Right lung (tissue), 5 donors: Measurements from ENCODE around the gene ITGAD. TPM values are rescaled to one million over a fixed set of nuclear protein-coding genes. Genes with fewer than 3 reads are reported as not detected.

Experiments used
- DNase-seq, 2 donors: peaks; one replicate each; pipeline ENCODE4 v3.0.0-alpha.2; 2013
- polyA plus RNA-seq, 5 donors: library from polyadenylated mRNA; unstranded; fragments of 120-200 nt; gene quantifications; one replicate each; pipeline versions ENCODE4 v1.2.1 to v1.2.3, GENCODE V29; 2013; ENCODE audit warnings: inconsistent platforms in 1 of 5, low replicate concordance in 1 of 5; ENCODE audit not compliant: insufficient read length in 5 of 5, insufficient read depth in 1 of 5

The ITGAD gene
- polyA plus RNA-seq, 5 donors: 0.03 to 0.25 (median 0.04) TPM; not detected in 1

DNA sequence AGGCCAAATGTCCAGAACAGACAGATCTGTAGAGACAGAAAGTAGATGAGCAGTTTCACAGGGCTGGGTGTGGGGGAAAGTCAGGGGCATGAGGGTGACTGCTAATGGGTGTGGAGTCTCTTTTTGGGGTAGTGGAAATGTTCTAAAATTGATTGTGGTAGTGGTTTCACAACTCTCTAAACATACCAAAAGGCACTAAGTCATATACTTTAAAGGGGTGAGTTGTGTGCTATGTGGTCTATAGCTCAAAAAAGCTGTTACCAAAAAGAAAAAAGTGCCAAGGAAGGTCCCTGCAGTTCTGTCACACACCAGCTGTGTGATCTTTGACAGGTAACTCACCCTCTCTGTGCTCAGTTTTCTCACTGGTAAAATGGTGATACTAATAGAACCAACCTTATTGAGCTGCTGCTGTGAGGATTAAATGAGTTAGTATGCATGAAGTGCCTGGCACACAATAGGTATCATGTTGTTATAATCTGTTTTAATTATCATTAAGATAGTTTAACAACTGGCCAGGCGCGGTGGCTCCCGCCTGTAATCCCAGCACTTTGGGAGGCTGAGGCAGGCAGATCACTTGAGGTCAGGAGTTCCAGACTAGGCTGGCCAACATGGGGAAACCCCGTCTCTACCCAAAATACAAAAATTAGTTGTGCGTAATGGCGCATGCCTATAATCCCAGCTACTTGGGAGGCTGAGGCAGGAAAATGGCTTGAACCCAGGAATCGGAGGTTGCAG, 27.8 kb upstream of the ITGAD start:
- no peak for DNase-seq

DNA sequence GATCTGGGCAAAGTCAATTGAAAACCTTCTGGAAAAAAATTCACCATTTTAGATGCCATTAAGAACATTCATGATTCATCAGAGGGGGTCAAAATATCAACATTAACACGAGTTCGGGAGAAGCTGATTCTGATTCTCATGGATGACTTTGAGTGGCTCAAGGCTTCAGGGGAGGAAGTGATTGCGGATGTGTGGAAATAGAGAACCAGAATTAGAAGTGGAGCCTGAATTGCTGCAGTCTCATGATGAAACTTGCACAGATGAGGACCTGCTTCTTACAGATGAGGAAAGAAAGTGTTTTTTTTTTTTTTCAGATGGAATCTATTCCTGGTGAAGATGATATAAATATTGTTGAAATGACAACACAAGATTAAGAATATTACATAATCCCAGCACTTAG, 25.3 kb upstream of the ITGAD start:
- DNase-seq: no peak

DNA sequence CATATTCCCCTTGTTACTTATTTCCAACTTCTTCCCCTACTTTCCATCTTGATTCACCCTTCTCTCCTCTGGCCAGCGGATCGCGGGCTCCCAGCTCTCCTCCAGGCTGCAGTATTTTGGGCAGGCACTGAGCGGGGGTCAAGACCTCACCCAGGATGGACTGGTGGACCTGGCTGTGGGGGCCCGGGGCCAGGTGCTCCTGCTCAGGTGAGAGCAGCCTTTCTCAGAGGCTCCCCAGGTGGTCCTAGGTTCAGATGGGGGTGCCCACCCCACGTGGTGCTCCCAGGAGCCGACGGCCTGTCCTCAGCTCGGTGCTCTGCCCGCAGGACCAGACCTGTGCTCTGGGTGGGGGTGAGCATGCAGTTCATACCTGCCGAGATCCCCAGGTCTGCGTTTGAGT, 22.1 kb upstream of the ITGAD start:
- DNase-seq: no peak

DNA sequence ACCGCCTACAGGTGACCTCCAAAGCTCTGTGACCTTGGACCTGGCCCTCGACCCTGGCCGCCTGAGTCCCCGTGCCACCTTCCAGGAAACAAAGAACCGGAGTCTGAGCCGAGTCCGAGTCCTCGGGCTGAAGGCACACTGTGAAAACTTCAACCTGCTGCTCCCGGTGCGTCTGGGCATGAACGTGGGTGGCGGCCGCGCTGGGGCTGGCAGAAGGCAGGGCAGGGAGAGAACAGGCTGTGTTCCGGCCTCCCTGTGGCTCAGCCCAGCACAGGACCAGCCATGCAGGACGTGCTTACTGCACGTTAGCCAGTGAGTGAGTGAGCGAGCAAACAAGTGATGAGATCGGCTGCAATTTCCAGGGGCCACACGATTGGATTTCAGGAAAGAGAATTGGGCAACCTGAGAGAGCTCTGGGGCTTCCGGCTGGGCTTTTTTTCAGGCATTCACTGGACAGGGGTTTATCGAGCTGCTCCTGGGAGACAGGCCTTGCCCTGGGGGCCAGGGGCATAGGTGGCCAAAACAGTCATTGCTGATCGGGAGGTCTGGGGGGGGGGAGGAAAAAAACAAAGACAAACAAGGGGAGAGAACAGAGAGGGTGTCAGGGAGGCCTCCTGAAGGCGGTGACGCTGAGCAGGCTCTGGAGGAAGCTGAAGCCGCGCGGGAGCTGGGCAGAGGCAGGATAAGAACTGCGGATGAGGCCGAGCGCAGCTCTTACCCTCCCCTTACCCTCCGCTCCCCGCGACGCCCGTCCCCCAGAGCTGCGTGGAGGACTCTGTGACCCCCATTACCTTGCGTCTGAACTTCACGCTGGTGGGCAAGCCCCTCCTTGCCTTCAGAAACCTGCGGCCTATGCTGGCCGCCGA, 21.3 kb upstream of the ITGAD start:
- DNase-seq: no peak

DNA sequence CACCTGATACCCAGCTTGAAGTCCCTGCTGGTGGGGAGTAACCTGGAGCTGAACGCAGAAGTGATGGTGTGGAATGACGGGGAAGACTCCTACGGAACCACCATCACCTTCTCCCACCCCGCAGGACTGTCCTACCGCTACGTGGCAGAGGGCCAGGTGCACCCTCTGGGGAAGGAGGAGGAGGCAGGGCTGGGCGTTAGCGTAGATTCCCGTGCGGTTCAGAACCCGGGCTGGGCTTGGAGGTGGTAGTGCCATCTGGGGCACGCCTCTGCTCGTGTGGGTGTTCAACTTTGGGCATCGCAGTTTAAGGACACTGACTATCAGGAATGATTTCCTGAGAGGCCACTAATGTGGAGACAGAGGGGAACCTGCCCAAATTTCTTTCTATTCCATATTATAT, 19.9 kb upstream of the ITGAD start:
- DNase-seq: no peak

DNA sequence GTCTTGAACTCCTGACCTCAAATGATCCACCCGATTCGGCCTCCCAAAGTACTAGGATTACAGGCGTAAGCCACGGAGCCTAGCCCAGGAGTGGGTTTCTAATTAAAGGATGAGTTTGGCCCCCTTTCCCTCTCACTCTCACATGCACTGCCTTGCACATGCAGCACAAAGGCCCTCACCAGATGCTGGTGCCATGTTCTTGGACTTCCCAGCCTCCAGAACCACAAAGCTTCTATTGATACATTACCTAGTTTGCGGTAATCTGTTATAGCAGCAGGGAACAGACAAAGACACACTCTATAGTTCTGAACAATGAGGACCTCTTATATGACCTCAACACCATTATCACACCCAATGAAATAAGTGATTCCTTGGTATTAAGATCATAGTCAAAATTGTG, 17.9 kb upstream of the ITGAD start:
- DNase-seq: no peak

DNA sequence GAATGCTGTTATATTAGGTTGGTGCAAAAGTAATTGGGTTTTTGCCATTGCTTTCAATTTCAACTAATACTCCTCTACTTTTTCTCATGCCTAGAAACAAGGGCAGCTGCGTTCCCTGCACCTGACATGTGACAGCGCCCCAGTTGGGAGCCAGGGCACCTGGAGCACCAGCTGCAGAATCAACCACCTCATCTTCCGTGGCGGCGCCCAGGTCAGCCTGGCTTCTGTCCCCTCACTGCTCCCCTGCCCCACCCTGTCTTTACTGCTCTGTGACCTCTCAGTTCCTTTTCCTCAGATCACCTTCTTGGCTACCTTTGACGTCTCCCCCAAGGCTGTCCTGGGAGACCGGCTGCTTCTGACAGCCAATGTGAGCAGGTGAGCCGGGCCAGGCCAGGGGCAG, 16.4 kb upstream of the ITGAD start:
- no peak for DNase-seq

DNA sequence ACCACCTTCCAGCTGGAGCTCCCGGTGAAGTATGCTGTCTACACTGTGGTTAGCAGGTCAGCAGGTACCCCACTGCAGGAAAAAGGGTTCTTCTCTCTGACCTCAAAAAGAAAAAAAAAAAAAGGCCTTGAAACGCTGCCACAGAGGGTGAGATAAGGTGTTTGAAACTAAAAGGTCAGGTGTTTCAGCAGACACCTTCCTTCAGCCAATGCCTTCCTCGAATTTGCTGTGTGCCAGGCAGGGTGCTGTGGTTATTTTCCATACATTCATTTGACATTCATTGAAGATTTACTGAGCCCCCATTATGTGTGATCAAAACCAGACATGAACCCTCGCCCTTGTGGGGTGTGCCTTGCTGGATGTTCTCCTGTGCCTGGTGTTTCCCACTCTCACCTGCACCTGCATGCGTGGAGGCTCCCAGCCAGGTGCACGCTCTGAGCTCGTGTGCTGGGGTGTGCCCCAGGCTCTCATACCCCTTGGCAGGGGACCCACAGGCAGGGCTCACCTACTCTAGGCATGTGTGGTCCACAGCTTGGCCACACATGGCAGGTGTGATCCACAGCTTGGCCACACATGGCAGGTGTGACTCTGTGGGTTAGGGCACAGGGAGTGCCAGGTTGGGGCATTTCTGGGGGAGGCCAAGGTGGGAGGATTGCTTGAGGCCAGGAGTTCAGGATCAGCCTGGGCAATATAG, 15.8 kb upstream of the ITGAD start:
- no peak for DNase-seq

DNA sequence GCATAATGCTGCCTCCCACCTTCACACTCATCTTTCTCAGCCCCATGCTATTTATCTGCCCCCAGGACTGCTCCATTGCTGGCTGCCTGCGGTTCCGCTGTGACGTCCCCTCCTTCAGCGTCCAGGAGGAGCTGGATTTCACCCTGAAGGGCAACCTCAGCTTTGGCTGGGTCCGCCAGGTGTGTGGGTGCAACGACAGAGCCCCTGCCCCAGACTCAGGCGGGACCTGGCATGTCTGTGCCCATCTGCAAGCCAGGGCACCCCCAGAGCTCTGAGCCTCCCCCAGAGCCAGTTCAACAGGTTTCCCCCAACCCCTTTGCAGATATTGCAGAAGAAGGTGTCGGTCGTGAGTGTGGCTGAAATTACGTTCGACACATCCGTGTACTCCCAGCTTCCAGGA, 12.9 kb upstream of the ITGAD start:
- no peak for DNase-seq

DNA sequence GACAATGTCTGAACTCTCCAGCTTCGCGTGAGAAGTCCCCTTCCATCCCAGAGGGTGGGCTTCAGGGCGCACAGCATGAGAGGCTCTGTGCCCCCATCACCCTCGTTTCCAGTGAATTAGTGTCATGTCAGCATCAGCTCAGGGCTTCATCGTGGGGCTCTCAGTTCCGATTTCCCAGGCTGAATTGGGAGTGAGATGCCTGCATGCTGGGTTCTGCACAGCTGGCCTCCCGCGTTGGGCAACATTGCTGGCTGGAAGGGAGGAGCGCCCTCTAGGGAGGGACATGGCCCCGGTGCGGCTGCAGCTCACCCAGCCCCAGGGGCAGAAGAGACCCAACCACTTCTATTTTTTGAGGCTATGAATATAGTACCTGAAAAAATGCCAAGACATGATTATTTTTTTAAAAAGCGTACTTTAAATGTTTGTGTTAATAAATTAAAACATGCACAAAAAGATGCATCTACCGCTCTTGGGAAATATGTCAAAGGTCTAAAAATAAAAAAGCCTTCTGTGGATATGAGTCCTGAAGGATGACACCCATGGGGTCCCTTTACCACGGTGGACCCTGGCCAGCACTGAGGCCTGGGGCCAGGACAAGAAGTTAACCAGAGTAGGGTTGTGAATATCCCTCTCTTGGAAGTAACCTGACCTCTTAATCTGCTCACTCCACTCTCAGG, 10.5 kb upstream of the ITGAD start:
- peak; percentile 17 to 23 for DNase-seq

DNA sequence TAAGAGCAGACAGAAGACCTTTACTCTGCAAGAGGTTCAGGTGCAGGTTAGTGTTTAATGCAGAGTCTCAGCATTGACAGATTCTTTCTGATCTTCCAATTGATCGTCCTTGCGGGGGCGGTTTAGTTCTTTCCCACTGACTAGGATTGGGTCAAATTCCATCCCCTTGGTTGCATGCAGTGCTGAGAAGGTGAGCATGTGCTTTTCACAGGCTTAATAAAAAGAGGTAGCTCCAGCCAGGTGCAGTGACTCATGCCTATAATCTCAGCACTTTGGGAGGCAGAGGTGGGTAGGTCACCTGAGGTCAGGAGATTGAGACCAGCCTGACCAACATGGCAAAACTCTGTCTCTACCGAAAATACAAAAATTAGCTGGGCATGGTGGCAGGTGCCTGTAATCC, 7.5 kb upstream of the ITGAD start:
- no peak for DNase-seq

DNA sequence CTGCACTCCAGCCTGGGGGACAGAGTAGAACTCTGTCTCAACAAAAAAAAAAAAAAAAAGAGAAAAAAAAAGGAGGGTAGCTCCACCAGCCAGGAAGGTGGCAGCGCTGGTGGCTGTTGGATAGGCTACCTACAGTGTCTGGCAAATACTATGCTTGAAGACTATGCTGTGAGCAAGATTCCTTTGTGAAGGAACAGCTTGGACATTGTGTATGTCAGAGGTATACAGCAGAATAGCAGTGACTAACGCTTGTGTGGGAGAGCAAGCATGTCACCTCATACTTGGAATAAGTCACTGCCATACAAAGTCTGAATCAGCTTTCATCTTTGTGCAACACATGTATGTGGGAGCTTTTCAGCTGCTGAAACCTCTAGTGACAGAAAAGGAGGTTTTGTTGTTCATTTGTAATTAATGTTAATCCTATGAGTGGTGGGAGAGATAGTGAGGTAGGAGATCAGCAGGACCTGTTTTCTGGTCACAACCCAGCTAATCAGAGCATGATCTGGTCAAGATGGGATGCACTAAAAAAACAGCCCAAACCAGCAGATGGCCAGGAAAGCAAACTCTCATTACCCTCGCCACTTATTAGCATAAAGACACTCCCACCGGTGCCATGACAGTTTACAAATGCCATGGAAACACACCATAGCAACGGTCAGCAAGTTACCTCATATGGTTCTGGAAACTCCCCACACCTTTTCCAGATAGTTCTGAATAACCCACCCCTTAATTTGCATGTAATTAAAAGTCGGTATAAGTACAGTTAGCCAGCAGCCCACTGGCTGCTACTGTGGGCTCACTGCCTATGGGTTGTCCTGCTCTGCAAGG, 6.8 kb upstream of the ITGAD start:
- no peak for DNase-seq

DNA sequence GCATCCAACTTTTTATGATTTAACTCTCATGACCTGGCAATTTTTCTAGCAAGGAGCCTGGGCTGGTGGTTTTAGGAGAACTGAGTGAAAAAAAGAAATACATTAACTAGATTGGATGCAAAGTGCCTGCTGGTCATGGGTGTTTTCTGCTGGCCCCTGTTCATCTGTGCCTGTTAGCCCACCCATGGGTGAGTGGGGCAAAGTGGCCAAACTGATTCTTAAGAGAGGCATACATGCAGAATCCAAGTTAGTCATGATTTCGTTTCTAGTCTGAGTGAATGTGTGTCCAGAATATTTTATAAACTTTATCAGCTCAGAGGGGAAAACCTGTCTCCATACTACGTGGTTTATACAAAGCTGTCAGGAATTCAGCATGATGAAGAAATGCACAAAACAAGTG, 4.6 kb upstream of the ITGAD start:
- DNase-seq: no peak

DNA sequence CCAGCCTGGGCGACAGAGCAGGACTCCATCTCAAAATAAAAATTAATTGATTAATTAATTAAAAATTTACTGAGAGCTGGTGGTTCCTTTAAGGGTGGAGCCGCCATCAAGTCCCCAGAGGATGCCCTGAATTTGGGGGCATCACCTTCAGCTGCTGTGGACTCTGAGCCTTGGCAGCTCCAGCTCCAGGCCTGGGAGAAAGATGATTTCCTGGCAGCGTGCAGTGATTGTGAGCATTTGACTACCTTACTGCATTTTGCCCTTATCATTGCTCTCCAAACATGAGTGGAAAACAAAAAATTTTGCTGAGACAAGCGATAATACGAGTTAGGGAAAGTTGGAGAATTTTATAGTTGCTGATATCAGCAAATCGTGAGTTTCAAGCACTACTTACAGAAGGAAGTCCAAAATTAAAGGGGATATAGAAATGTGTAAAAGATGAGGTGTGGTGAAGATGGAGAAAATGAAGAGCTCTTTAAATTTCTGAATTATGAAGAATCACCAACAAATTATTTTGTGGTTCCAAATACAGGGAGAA, 2.6 kb upstream of the ITGAD start:
- DNase-seq: no peak

DNA sequence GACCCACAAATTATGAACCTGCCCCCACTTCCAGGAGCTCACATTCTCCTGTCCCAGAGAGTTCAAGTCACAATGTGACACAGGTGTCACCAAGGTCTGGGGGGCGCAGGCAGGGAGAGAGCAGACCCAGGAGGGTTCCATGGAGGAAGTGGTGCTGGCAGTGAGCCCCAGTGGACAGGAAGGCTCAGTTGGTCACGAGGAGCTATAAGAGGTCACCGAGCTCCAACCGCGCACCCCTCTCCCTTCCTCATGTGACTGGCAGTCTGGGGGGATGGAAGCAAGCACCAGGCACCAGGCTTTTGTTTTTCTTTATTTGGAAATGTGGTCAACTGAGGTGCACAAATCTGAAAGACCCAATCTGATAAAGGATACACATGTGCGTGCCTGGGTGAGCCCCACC, 2.5 kb downstream of the ITGAD start:
- no peak for DNase-seq

DNA sequence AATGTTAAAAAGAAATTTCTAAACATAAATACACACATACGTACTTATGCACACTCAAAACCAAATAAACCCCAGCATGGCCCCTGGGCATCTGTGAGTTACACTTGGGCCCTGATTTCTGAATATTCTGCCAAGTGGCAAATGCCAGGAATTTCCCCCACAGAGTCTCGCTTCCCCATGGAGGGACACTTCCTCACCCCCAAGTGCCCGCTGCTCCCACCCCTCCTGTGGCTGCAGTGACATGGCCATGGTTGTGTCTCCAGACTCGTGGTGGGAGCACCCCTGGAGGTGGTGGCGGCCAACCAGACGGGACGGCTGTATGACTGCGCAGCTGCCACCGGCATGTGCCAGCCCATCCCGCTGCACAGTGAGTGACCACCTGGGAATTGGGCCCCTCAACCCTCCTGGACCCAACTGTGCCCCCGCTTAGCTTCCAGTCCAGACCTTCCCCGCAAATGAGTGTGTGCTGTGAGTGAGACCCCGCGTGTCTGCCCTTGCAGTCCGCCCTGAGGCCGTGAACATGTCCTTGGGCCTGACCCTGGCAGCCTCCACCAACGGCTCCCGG, 4.0 kb downstream of the ITGAD start:
- no peak for DNase-seq

DNA sequence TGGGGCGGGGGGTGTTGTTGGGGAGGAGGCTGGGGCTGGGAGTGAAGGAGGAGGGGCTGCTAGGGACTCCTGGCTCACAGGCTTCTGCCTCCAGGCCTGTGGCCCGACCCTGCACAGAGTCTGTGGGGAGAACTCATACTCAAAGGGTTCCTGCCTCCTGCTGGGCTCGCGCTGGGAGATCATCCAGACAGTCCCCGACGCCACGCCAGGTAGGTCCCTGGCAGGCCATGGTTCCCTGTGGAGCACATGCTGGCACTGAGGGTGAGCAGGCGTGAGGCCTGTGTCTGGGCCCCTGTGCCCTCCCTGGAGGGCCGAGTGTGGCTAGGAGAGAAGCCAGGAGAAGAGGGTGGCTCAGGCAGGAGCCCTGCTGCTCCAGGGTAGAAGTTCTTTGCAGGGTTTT, 4.6 kb downstream of the ITGAD start:
- DNase-seq: no peak

DNA sequence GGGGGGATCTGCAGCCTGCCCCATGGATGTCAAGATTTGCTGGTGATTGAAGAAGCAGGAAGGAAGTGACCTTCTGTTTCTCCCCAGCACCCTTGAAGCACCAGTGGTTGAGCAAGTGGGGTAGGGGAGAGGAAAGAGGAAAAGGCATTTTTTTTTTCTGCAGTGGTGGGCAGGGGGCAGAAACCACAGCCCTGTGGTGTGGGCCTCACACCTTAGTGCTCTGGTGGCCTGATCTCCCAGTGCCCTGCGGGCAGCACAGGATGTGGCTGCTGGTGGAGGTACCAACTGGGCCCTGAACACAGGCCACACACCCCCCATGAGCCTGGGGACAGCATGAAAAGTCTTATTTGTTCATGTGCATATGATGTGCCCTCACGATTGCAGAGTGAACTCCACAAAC, 7.1 kb downstream of the ITGAD start:
- DNase-seq: no peak

DNA sequence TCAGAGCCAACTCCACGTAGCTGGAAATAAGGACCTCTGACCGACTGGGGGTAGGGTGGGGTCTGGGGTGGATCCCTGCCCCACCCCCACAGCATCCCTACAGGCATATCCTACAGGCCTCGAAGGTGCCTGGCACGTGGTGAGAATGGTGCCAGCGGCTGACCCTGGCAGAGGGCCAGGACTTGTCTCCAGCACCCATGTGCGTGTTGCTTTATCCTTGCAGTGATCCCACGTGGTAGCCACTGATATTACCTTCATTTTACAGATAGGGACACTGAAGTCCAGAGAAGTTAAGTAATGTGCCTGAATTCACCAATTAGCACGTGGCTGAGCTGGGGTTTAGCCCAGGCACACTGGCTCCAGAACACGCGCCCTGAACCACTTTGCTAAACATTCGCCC, 8.3 kb downstream of the ITGAD start:
- no peak for DNase-seq

DNA sequence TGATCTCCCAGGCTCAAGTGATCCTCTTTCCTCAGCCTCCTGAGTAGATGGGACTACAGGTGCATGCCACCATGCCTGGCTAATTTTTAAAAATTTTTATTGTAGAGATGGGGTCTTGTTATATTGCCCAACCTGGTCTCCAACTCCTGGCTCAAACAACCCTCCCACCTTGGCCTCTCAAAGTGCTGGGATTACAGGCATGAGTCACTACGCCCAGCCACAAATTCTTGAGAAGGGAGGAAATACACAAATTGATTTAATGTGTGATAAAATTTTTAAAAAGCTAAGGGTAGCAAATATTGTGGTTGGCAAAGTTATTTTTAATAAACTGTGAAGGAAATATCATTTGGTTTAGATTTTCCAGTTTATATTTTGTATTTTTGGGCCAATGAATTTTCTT, 9.6 kb downstream of the ITGAD start:
- no peak for DNase-seq
